HepG2 (cell line): ENCODE results near the gene TPRN. TPM values are rescaled to one million over a fixed set of nuclear protein-coding genes. Genes with fewer than 3 reads are reported as not detected.

Experiments used
- ATAC-seq: fragments of 200-7000 bp; cut with Tn5 transposase; 3 replicates; pipeline ENCODE4 v1.9.1; 2020; ENCODE audit warnings: mild to moderate bottlenecking, moderate library complexity
- Bru-seq: library from RNA; stranded (reverse); fragments of 400-500 nt; gene quantifications from one replicate; lab custom pipeline; 2021; lab: Mats Ljungman, UMichigan
- BruChase-seq, 2 experiments: library from RNA; stranded (reverse); fragments of 400-500 nt; gene quantifications; one replicate each; lab custom pipeline; 2021; lab: Mats Ljungman, UMichigan
- BruUV-seq: library from RNA; stranded (reverse); fragments of 400-500 nt; replicated peaks from 2 replicates; lab custom pipeline; 2021; lab: Mats Ljungman, UMichigan
- CTCF ChIA-PET: fragments of 300-600 bp; formaldehyde crosslinking; extraction: SDS; loops from one replicate; lab custom pipeline; 2021; ENCODE audit warnings: low total read pairs, inconsistent platforms, low intra/inter-chr PET ratio; lab: Yijun Ruan, JAX
- POLR2A ChIA-PET: fragments of 350-600 bp; sonication (Branson Sonifier 250); formaldehyde crosslinking; loops from one replicate; lab custom pipeline; 2020; ENCODE audit warnings: antibody characterized with exemption, inconsistent platforms; lab: Yijun Ruan, JAX
- DNase-seq: peaks from one replicate; pipeline ENCODE4 v3.0.0-alpha.2; 2015; ENCODE audit warnings: low spot score
- FAIRE-seq: peaks from 3 replicates; lab custom pipeline; 2011; peaks lifted over from hg19 to GRCh38; lab: Jason Lieb, UNC
- H2AFZ ChIP-seq: one replicate; pipeline ENCODE4 v1.6.1; 2011; ENCODE audit warnings: low read length, inconsistent platforms
- H3K27ac ChIP-seq: fragments of 300-600 bp; 3 replicates; pipeline ENCODE4 v1.8.0; 2011; ENCODE audit warnings: mixed run types, mild to moderate bottlenecking, mixed read lengths, low read length, inconsistent platforms; ENCODE audit not compliant: insufficient read depth; ENCODE audit errors: extremely low read length
- H3K27me3 ChIP-seq, 2 experiments: fragments of 200-600 bp in 1 of 2; 2 replicates in 1 of 2; 3 replicates in 1 of 2; pipeline versions ENCODE4 v1.6.0 to v1.8.0; 2011; ENCODE audit warnings: low read length in 2 of 2, mild to moderate bottlenecking in 2 of 2, moderate library complexity in 2 of 2, inconsistent platforms in 1 of 2; ENCODE audit not compliant: insufficient read depth in 2 of 2, control insufficient read depth in 1 of 2
- H3K36me3 ChIP-seq, 2 experiments: fragments of 200-600 bp in 1 of 2; replicated peaks in 1 of 2; 2 replicates in 1 of 2; 3 replicates in 1 of 2; pipeline versions ENCODE4 v1.5.1 to v1.8.0; 2011; ENCODE audit warnings: low read length in 2 of 2, inconsistent platforms in 1 of 2; ENCODE audit not compliant: insufficient read depth in 2 of 2, control insufficient read depth in 1 of 2
- H3K4me1 ChIP-seq: 2 replicates; pipeline ENCODE4 v1.5.1; 2012; ENCODE audit warnings: low read length, inconsistent platforms; ENCODE audit not compliant: insufficient read depth
- H3K4me2 ChIP-seq: 2 replicates; pipeline ENCODE4 v1.6.0; 2011; ENCODE audit warnings: low read depth, low read length, inconsistent platforms
- H3K4me3 ChIP-seq, 3 experiments: fragments of 200-600 bp in 1 of 3; sonication (generic), shearing (Covaris generic) in 1 of 3; replicated peaks in 1 of 3; 2 replicates each; pipeline ENCODE4 v1.5.1; 2011 to 2016; ENCODE audit warnings: low read length in 3 of 3, inconsistent platforms in 2 of 3, low read depth in 2 of 3, mild to moderate bottlenecking in 2 of 3, control low read depth in 1 of 3, mixed read lengths in 1 of 3; ENCODE audit not compliant: insufficient read depth in 1 of 3
- H3K79me2 ChIP-seq: one replicate; pipeline ENCODE4 v1.6.1; 2011; ENCODE audit warnings: low read length, inconsistent platforms; ENCODE audit not compliant: insufficient read depth
- H3K9ac ChIP-seq: 2 replicates; pipeline ENCODE4 v1.6.0; 2011; ENCODE audit warnings: mild to moderate bottlenecking, low read depth, low read length, inconsistent platforms; ENCODE audit not compliant: insufficient read depth
- H3K9me3 ChIP-seq: 2 replicates; pipeline ENCODE4 v1.5.1; 2012; ENCODE audit warnings: mild to moderate bottlenecking, low read length
- H4K20me1 ChIP-seq: 2 replicates; pipeline ENCODE4 v1.6.0; 2011; ENCODE audit warnings: inconsistent platforms, mild to moderate bottlenecking, low read length, moderate library complexity; ENCODE audit not compliant: insufficient read depth
- ARNT ChIP-seq: fragments of 450-650 bp; IDR thresholded peaks from 2 replicates; pipeline ENCODE4 v1.6.1; 2017
- ASH2L ChIP-seq: fragments of 300-600, 200-600 bp; sonication (generic); IDR thresholded peaks from 2 replicates; pipeline ENCODE4 v1.7.0; 2017; ENCODE audit warnings: low read depth, mild to moderate bottlenecking, moderate library complexity, mixed read lengths, low read length; ENCODE audit not compliant: insufficient read length
- NFIC ChIP-seq: IDR thresholded peaks from 2 replicates; pipeline ENCODE4 v1.6.1; 2012; ENCODE audit warnings: mild to moderate bottlenecking, low read length, inconsistent platforms
- NKX3-1 ChIP-seq: sonication (generic); formaldehyde crosslinking; IDR thresholded peaks from 2 replicates; pipeline ENCODE4 v1.5.0; 2020; ENCODE audit warnings: missing genetic modification reagents
- PHB2 ChIP-seq: fragments of 450-650 bp; IDR thresholded peaks from 2 replicates; pipeline ENCODE4 v1.6.1; 2018; ENCODE audit not compliant: partially characterized antibody
- POGZ ChIP-seq: sonication (generic); formaldehyde crosslinking; IDR thresholded peaks from 2 replicates; pipeline ENCODE4 v1.4.0; 2020; ENCODE audit warnings: mild to moderate bottlenecking, missing genetic modification reagents
- TFE3 ChIP-seq: IDR thresholded peaks from 2 replicates; pipeline ENCODE4 v1.6.1; 2016
- ZNF18 ChIP-seq: sonication (generic); formaldehyde crosslinking; IDR thresholded peaks from 2 replicates; pipeline ENCODE4 v1.8.0; 2022; ENCODE audit warnings: mild to moderate bottlenecking, missing genetic modification reagents; ENCODE audit not compliant: insufficient replicate concordance
- ZNF570 ChIP-seq: sonication (generic); formaldehyde crosslinking; IDR thresholded peaks from 2 replicates; pipeline ENCODE4 v1.4.0; 2020; ENCODE audit warnings: mild to moderate bottlenecking, missing genetic modification reagents, borderline replicate concordance
- ZNF850 ChIP-seq: sonication (generic); formaldehyde crosslinking; conservative IDR thresholded peaks from 2 replicates; pipeline ENCODE4 v1.9.0; 2021; ENCODE audit warnings: mild to moderate bottlenecking, missing genetic modification reagents
- WGBS: methylation state at CpG from one replicate; pipeline ENCODE4 v1.1.6; 2017; ENCODE audit warnings: low lambda C conversion rate; 5-methylcytosine and 5-hydroxymethylcytosine counted together
- in situ Hi-C: cut with HindIII; loops from 2 replicates; pipeline ENCODE4 v1.10.0; 2017; ENCODE audit warnings: low pct_unique_long_range_greater_than_20kb; ENCODE audit not compliant: extremely low pct_ligation_motif_present
- intact Hi-C: fragments of 100-400 bp; cut with micrococcal nuclease; formaldehyde crosslinking; loops from one replicate; pipeline ENCODE4 v1.10.0; 2022; ENCODE audit not compliant: unreplicated experiment
- long read RNA-seq, 2 experiments: library from RNA in 1 of 2; library from polyadenylated mRNA in 1 of 2; stranded (forward) in 1 of 2; unstranded in 1 of 2; transcript quantifications; one replicate each; pipeline ENCODE4 v2.0.0, GENCODE V29; 2019 to 2022
- polyA minus RNA-seq, 3 experiments: library from RNA; depleted of rRNA, polyadenylated mRNA; stranded (reverse); fragments of >200 nt; gene quantifications; 2 replicates each; pipeline ENCODE4 v1.2.3, GENCODE V29; 2011; ENCODE audit warnings: low replicate concordance in 1 of 3
- polyA plus RNA-seq, 8 experiments: library from polyadenylated mRNA; depleted of rRNA in 3 of 8; stranded (reverse) in 7 of 8; unstranded in 1 of 8; fragments of >200 nt; fragmentation: Illumina TruSeq in 4 of 8; extraction: Trizol in 4 of 8; gene quantifications; 2 replicates each; pipeline versions ENCODE4 v1.2.1 to v1.2.3, GENCODE V29; 2011 to 2016; ENCODE audit warnings: low read depth in 4 of 8, missing spikeins in 1 of 8, mixed read lengths in 1 of 8; ENCODE audit not compliant: insufficient read depth in 1 of 8
- total RNA-seq, 5 experiments: library from RNA; depleted of rRNA; stranded (reverse); fragments of >200 nt; fragmentation: Illumina TruSeq; extraction: Trizol; gene quantifications; 2 replicates each; pipeline ENCODE4 v1.2.3, GENCODE V29; 2016; ENCODE audit warnings: low read depth in 1 of 5

TPRN gene
- total RNA-seq (2016; rRNA removed; fragmentation: Illumina TruSeq; extraction: Trizol) (17.5 and 19.2 TPM in 2 replicates), polyA plus RNA-seq (2011; rRNA removed) (10.1 and 12.4 TPM in 2 replicates), polyA minus RNA-seq (2011; rRNA and poly(A)+ RNA removed; ENCODE audit: low replicate concordance) (13.0 and 24.4 TPM in 2 replicates), Bru-seq, nascent RNA (percentile 52 among the genes with signal in this experiment), BruChase-seq, experiment 1, labeled RNA remaining after a 6-hour chase (percentile 79 among the genes with signal in this experiment), BruChase-seq, experiment 2, labeled RNA remaining after a 2-hour chase (percentile 71 among the genes with signal in this experiment)
- total RNA-seq (2016; cell fraction: cytosol; rRNA removed; fragmentation: Illumina TruSeq; extraction: Trizol; ENCODE audit: low read depth): 5.6 and 22.6 TPM in 2 replicates
- total RNA-seq (2016; cell fraction: insoluble cytoplasmic fraction; rRNA removed; fragmentation: Illumina TruSeq; extraction: Trizol): 15.6 and 20.1 TPM in 2 replicates
- 14.6 and 15.6 TPM in 2 replicates for total RNA-seq (2016; cell fraction: membrane; rRNA removed; fragmentation: Illumina TruSeq; extraction: Trizol)
- 13.8 and 14.1 TPM in 2 replicates for total RNA-seq (2016; cell fraction: nucleus; rRNA removed; fragmentation: Illumina TruSeq; extraction: Trizol)
- polyA plus RNA-seq (2011; cell fraction: cytosol; rRNA removed): 8.3 and 14.4 TPM in 2 replicates
- polyA plus RNA-seq (2011; cell fraction: nucleus; rRNA removed): 41.5 and 45.5 TPM in 2 replicates
- 12.2 and 16.0 TPM in 2 replicates for polyA plus RNA-seq (2012)
- polyA plus RNA-seq (2016; cell fraction: cytosol; fragmentation: Illumina TruSeq; extraction: Trizol; ENCODE audit: low read depth): 6.0 and 6.8 TPM in 2 replicates
- polyA plus RNA-seq (2016; cell fraction: insoluble cytoplasmic fraction; fragmentation: Illumina TruSeq; extraction: Trizol; ENCODE audit: low read depth): 17.5 and 21.2 TPM in 2 replicates
- 10.8 and 12.2 TPM in 2 replicates for polyA plus RNA-seq (2016; cell fraction: membrane; fragmentation: Illumina TruSeq; extraction: Trizol; ENCODE audit: low read depth)
- 25.7 and 31.2 TPM in 2 replicates for polyA plus RNA-seq (2016; cell fraction: nucleus; fragmentation: Illumina TruSeq; extraction: Trizol; ENCODE audit: insufficient read depth, low read depth)
- polyA minus RNA-seq (2011; cell fraction: cytosol; rRNA and poly(A)+ RNA removed): 14.2 and 15.9 TPM in 2 replicates
- 10.0 and 12.4 TPM in 2 replicates for polyA minus RNA-seq (2011; cell fraction: nucleus; rRNA and poly(A)+ RNA removed)
- long read RNA-seq, experiment 1, transcript TPRN-202 (4 exons, 2,661 nt): major isoform, 5 of 9 reads
- long read RNA-seq, experiment 1, partial matches to known transcripts: 1 of 9 reads
- long read RNA-seq, experiment 1, other reads (novel, unspliced or antisense): 0 of 9 reads
- long read RNA-seq, experiment 2, transcript TPRN-202 (4 exons, 2,661 nt): major isoform, 70 of 123 reads
- long read RNA-seq, experiment 2, transcript TPRN-203 (3 exons, 3,350 nt): minor isoform, 14 of 123 reads
- long read RNA-seq, experiment 2, partial matches to known transcripts: 29 of 123 reads
- long read RNA-seq, experiment 2, other reads (novel, unspliced or antisense): 9 of 123 reads

GRCh38 chr9:137200311-137201204 lies at the start of gene TPRN:
Gene TPRN, minus strand, starts transcription at chr9:137200741. Its CDS starts 30 bp downstream, at chr9:137200711.
- H3K4me2 ChIP-seq: peak within 1 kb of the TSS; percentile 95
- DNase-seq: peak; percentile 99
- peak; percentile 87 for ATAC-seq
- H3K9me3 ChIP-seq: no peaks in the 10 kb centered on the region
- H3K27me3 ChIP-seq: no peaks in the 10 kb centered on the region; a peak in 1 of 5 replicates
- H2AFZ ChIP-seq: no peak within 1 kb of the TSS
- H3K9ac ChIP-seq: peak within 1 kb of the TSS; percentile 85
- in situ Hi-C loops (no loop called here), intact Hi-C loops (loop anchor here (2.0 kb wide), 1 partner anchor 22 kb away; the partner anchor contains the start of gene RNF208)
- H3K27ac ChIP-seq: peak within 1 kb of the TSS; percentile 96
- peaks cover 4% of the 10 kb centered on the region; the same call in 1 of the 2 replicates for H4K20me1 ChIP-seq
- ChIA-PET POLR2A (interaction anchor here (0.8 to 8.8 kb wide), 23 partner anchors 8 to 145 kb away, joined by 3 to 225 read pairs (median 7); partner anchors contain the start of genes ANAPC2, CYSRT1, MAN1B1 and NELFB), CTCF (interaction anchor here (1.3 kb wide), 1 partner anchor 12 kb away, joined by 4 read pairs; the partner anchor contains the start of genes ANAPC2 and SSNA1)
- peak within 1 kb of the TSS; percentile 71 to 78 (median 72) for H3K4me3 ChIP-seq
- no peaks in the 10 kb centered on the region for H3K36me3 ChIP-seq
- no TSS peak for BruUV-seq
- 0% methylated on average over 7 of the region's 118 CpGs for WGBS
- peak; percentile 94 for FAIRE-seq
- peaks cover 71% of the 10 kb centered on the region for H3K4me1 ChIP-seq
- peaks cover 63% of the 10 kb centered on the region for H3K79me2 ChIP-seq
- TF ChIP-seq TFE3 (CRISPR knock-in tag) (peak; percentile 66; the same call in 1 of the 2 replicates), ZNF850 (CRISPR knock-in tag) (no peak), ASH2L (peak; percentile 72), POGZ (0 out of 2 replicates have a peak, but pooled peaks have one; percentile 35), ZNF570 (CRISPR knock-in tag) (no peak), NKX3-1 (CRISPR knock-in tag) (no peak), PHB2 (no peak), ARNT (no peak), NFIC (no peak), ZNF18 (peak; percentile 53)
